ENCODE measurements around the gene SRM. TPM values are rescaled to one million over a fixed set of nuclear protein-coding genes. Genes with fewer than 3 reads are reported as not detected.
"Not testable (repeated sequence)": the region's sequence is repeated elsewhere in the genome, so short reads cannot be mapped to it uniquely, and the experiment has no call there.

Gene SRM
- total and polyA plus RNA-seq, 11 donors, result 29.9 to 162 (median 54.7) TPM

DNA sequence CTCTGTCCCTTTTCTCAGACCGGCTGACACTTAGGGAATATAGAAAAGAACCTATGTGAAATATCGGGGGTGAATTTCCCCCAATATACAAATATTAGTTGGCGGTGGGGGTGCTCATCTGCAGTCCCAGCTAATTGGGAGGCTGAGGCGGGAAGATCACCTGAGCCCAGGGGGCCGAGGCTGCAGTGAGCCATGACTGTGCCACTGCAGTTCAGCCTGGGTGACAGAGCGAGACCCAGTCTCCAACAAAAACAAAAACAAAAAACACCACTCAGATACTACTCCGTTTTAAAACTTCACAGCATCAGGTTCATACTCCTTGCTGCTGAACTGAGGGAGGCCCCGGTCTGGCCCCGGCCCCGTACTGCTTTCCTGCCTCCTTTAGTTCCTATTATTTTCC lies 45.8 kb upstream of the SRM start:
- ATAC-seq (no peak), DNase-seq (no peak)
- WGBS, 4 donors, result 91 to 95% (median 94%) methylated on average over 10 of the region's 10 CpGs
- no peaks in the 10 kb centered on the region for H3K9me3 ChIP-seq
- H3K4me3 ChIP-seq, result no peak overlapping the region
- H3K4me1 ChIP-seq, result no peaks in the 10 kb centered on the region
- peaks cover 0 to 56% (median 51%) of the 10 kb centered on the region in 9 donors for H3K36me3 ChIP-seq
- no peaks in the 10 kb centered on the region for H3K27me3 ChIP-seq
- intact Hi-C loops (cut with DNase I), result no loop called here
- no peak for TF ChIP-seq CTCF (IDR thresholded peaks at IDR 0.05)
- no peak for TF ChIP-seq POLR2A (IDR thresholded peaks at IDR 0.05)
- H3K27ac ChIP-seq, result no peak overlapping the region

GRCh38 chr1:11101347-11101746 lies 41.5 kb upstream of the SRM start:
- H3K27ac ChIP-seq, result no peak overlapping the region

GRCh38 chr1:11100806-11101205 lies 41.0 kb upstream of the SRM start:
- peaks cover 0 to 21% (median 13%) of the 10 kb centered on the region in 12 donors for H3K4me1 ChIP-seq
- H3K4me3 ChIP-seq; H3K27ac ChIP-seq; H3K9me3 ChIP-seq; DNase-seq; ATAC-seq; intact Hi-C loops (cut with DNase I); H3K27me3 ChIP-seq: not testable (repeated sequence)
- H3K36me3 ChIP-seq, result peaks cover 0 to 27% (median 24%) of the 10 kb centered on the region in 9 donors
- WGBS, 4 donors, result 94 to 97% (median 96%) methylated on average over 17 of the region's 17 CpGs

More at GRCh38 chr1:11101347-11101746, 41.5 kb upstream of the SRM start:
- Histone ChIP-seq H3K27me3 (no peaks in the 10 kb centered on the region), H3K9me3 (no peaks in the 10 kb centered on the region), H3K36me3 (peaks cover 0 to 27% (median 24%) of the 10 kb centered on the region in 9 donors), H3K4me3 (no peak overlapping the region), H3K4me1 (peaks cover 0 to 21% (median 13%) of the 10 kb centered on the region in 12 donors)
- WGBS, 4 donors, result 90 to 96% (median 95%) methylated on average over 6 of the region's 6 CpGs
- intact Hi-C loops (cut with DNase I), result no loop called here
- ATAC-seq, result no peak
- DNase-seq, result no peak
- TF ChIP-seq CTCF (IDR thresholded peaks at IDR 0.05) (no peak), POLR2A (IDR thresholded peaks at IDR 0.05) (no peak)

DNA sequence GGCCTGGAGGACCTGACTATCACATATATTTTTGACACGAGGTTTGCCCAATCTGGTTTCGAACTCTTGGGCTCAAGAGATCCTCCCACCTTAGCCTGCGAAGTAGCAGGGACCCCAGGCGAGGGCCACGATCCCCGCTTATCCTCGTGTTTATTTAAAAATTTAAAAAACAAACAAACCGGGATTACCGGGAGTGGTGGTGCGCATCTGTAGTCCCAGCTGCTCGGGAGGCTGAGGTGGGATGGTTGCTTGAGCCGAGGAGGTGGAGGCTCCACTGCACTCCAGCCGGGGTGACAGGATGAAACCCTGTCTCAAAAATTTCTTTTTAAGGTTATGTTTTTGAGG lies 40.3 kb upstream of the SRM start:
- WGBS, 4 donors, result 60 to 68% (median 63%) methylated on average over 13 of the region's 13 CpGs
- H3K27ac ChIP-seq, result peak overlapping the region in 11 of 12 donors; percentile 68 to 93 (median 84)
- H3K9me3 ChIP-seq, result no peaks in the 10 kb centered on the region
- TF ChIP-seq POLR2A (IDR thresholded peaks at IDR 0.05) (no peak), CTCF (IDR thresholded peaks at IDR 0.05) (no peak)
- ATAC-seq, result no peak
- peak overlapping the region; percentile 70 to 100 (median 87) for H3K4me3 ChIP-seq
- H3K36me3 ChIP-seq, result peaks cover 0 to 29% (median 26%) of the 10 kb centered on the region in 9 donors
- DNase-seq, result no peak
- H3K27me3 ChIP-seq, result no peaks in the 10 kb centered on the region
- peaks cover 0 to 21% (median 13%) of the 10 kb centered on the region in 12 donors for H3K4me1 ChIP-seq
- intact Hi-C loops (cut with DNase I), result no loop called here
